Measurements from ENCODE around the gene HELZ. TPM values are rescaled to one million over a fixed set of nuclear protein-coding genes. Genes with fewer than 3 reads are reported as not detected.

Gene HELZ
- total and polyA plus RNA-seq, 8 donors: 27.2 to 64.6 (median 37.3) TPM

DNA sequence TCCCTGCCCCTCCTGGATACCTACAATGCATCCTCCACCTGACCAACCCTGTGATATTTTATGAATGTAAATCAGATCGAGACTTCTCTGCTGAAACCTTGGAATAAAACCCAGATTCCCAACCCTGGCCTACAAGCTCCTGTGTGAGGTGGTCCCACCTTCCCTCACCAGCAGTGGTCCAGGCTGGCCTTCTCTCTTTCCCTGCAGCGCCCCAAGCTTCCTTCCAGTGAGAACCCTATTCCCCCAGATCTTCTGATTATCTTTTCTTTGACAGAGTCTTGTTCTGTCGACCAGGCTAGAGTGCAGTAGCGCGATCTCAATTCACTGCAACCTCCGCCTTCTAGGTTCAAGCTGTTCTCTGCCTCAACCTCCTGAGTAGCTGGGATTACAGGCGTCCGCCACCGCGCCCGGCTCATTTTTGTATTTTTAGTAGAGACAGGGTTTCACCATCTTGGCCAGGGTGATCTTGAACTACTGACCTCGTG lies 2.5 kb upstream of the HELZ start:
- Histone ChIP-seq H3K27me3 (peaks cover 0 to 14% of the 10 kb centered on the region in 2 donors), H3K27ac (no peak overlapping the region), H3K4me3 (no peak overlapping the region), H3K4me1 (peaks cover 12 to 36% of the 10 kb centered on the region in 2 donors), H3K36me3 (no peaks in the 10 kb centered on the region), H3K9me3 (no peaks in the 10 kb centered on the region)
- DNase-seq: no peak
- TF ChIP-seq, protein P1, sequence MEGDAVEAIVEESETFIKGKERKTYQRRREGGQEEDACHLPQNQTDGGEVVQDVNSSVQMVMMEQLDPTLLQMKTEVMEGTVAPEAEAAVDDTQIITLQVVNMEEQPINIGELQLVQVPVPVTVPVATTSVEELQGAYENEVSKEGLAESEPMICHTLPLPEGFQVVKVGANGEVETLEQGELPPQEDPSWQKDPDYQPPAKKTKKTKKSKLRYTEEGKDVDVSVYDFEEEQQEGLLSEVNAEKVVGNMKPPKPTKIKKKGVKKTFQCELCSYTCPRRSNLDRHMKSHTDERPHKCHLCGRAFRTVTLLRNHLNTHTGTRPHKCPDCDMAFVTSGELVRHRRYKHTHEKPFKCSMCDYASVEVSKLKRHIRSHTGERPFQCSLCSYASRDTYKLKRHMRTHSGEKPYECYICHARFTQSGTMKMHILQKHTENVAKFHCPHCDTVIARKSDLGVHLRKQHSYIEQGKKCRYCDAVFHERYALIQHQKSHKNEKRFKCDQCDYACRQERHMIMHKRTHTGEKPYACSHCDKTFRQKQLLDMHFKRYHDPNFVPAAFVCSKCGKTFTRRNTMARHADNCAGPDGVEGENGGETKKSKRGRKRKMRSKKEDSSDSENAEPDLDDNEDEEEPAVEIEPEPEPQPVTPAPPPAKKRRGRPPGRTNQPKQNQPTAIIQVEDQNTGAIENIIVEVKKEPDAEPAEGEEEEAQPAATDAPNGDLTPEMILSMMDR (IDR thresholded peaks at IDR 0.05): no peak
- intact Hi-C loops (cut with DNase I): no loop called here
- no peak for ATAC-seq

DNA sequence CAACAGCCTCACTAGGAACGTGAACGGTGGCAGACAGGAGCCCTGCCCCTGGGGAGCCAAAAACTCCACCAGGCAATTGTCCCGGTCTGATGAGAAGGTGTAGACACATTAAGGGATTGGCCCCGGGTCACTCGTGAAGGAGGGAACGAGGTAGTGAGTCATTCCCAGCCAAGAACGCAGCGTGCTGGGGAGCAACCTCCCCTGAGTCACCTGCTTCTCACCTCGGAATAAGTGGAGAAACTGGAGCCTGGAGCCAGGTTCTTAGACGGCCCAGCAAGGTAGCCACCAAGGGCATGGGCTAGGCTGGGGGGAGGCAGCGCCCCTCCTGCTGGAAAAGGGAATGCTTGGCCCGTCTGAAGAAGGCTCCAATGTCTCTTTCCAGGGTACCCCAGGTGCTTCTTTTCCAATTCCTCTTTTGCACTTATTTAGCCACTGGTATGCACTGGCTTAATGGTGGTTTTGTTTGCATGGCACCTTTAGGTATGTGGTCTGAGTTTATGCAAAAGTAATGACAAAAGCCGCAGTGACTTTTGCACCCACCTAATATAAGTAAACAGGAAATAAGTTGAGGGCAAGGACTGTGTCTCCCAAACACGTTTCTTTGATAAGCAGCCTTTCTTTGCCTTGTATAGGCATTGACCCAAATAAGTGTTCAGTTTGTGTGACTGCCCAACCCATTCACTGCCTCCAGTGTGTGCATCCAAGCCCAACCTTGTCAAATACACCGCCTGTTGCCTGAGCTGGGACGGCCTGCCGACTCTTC lies 1.8 kb upstream of the HELZ start:
- Histone ChIP-seq H3K4me3 (peak overlapping the region; percentile 80 to 100), H3K27ac (peak overlapping the region; percentile 78 to 91), H3K27me3 (peaks cover 0 to 14% of the 10 kb centered on the region in 2 donors), H3K4me1 (peaks cover 16 to 40% of the 10 kb centered on the region in 2 donors), H3K36me3 (peaks cover 0 to 3% of the 10 kb centered on the region in 2 donors), H3K9me3 (no peaks in the 10 kb centered on the region)
- TF ChIP-seq, protein P1 (IDR thresholded peaks at IDR 0.05): no peak
- intact Hi-C loops (cut with DNase I): no loop called here
- DNase-seq (peak in 2 of 4 donors; percentile 83 to 84), ATAC-seq (peak; percentile 77)

DNA sequence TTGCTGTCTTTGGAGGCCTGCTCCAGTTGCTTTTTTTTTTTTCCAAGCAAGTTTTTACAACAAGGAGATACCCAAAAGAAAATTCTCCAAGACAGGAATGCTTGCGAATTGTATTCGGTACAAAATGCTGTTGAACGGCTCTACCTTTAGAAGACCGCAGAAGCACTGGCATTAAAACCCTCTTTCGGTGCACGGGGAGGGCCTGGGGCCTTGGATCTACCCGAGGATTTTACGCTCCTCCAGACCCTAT lies 1.3 kb upstream of the HELZ start:
- intact Hi-C loops (cut with DNase I): no loop called here
- TF ChIP-seq, protein P1 (IDR thresholded peaks at IDR 0.05): no peak
- DNase-seq (no peak), ATAC-seq (no peak)
- Histone ChIP-seq H3K4me3 (peak overlapping the region; percentile 80 to 100), H3K9me3 (no peaks in the 10 kb centered on the region), H3K27ac (peak overlapping the region; percentile 78 to 91), H3K36me3 (peaks cover 0 to 8% of the 10 kb centered on the region in 2 donors), H3K4me1 (peaks cover 19 to 45% of the 10 kb centered on the region in 2 donors), H3K27me3 (peaks cover 0 to 14% of the 10 kb centered on the region in 2 donors)

DNA sequence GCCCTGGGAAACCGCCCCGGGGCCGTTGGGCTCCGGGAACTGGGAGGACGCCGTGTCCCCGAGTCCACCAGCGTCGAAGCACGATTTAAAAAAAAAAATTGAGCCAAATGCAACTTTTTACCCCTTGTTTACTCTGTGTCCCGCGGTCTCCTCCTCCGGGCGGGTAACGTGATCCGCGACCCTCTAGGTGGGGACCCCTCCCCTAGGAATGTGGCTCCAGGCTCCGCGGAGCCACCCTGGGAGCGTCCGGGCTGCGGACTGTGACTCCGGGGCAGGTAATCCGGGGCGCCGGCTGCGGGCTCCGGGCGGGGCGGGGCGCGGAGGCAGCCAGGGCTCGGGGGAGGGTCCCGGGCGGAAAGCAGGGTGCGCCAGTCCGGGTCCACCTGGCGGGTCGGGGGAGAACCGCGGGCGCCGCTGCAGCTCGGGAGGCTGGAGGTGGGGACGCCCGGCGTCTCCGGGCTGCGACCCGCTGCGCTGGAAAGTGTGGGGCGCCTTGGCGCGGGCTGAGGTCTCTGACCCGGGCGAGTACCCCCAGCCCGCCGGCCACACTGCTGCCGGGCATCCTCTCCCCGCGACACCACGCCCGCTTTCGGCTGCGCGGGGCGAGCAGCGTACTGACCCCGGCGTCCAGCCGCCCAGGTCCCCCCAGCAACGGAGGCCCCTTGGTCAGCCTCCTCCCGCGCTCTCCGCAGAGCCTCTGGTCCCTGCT lies 852 bp upstream of the HELZ start:
- Histone ChIP-seq H3K36me3 (peaks cover 0 to 10% of the 10 kb centered on the region in 2 donors), H3K9me3 (no peaks in the 10 kb centered on the region), H3K27me3 (peaks cover 0 to 14% of the 10 kb centered on the region in 2 donors), H3K27ac (peak overlapping the region; percentile 78 to 91), H3K4me3 (peak overlapping the region; percentile 80 to 100), H3K4me1 (peaks cover 19 to 50% of the 10 kb centered on the region in 2 donors)
- DNase-seq: peak in 2 of 4 donors; percentile 40 to 89
- ATAC-seq: peak; percentile 57
- TF ChIP-seq, protein P1 (IDR thresholded peaks at IDR 0.05): no peak
- intact Hi-C loops (cut with DNase I): no loop called here

All from left lung (tissue), 10 donors.